Middle frontal gyrus (tissue), 1 donor: ENCODE measurements around the gene BAZ2B.
"Not testable (repeated sequence)": the region's sequence is repeated elsewhere in the genome, so short reads cannot be mapped to it uniquely, and the experiment has no call there.

Source experiments
- DNase-seq: peaks from one replicate; pipeline ENCODE4 v3.0.0-alpha.2; 2015; ENCODE audit warnings: low spot score; ENCODE audit errors: extremely low spot score

BAZ2B gene

GRCh38 chr2:159539701-159540100 lies 76.6 kb downstream of the BAZ2B start:
- DNase-seq: no peak

GRCh38 chr2:159538801-159539200 lies 77.5 kb downstream of the BAZ2B start:
- DNase-seq: no peak

- not testable (repeated sequence) for DNase-seq
Observed at GRCh38 chr2:159535261-159535660, 81.1 kb downstream of the BAZ2B start.

GRCh38 chr2:159531475-159531874 lies 84.9 kb downstream of the BAZ2B start:
- DNase-seq: no peak

GRCh38 chr2:159526433-159526832 lies 89.9 kb downstream of the BAZ2B start:
- DNase-seq: no peak

- DNase-seq: no peak
Observed at GRCh38 chr2:159525012-159525411, 91.3 kb downstream of the BAZ2B start.

GRCh38 chr2:159521272-159521671 lies 95.1 kb downstream of the BAZ2B start:
- no peak for DNase-seq

- no peak for DNase-seq
Observed at GRCh38 chr2:159518321-159519005, 97.9 kb downstream of the BAZ2B start.

- no peak for DNase-seq
Observed at GRCh38 chr2:159516241-159516758, 100.0 kb downstream of the BAZ2B start.

GRCh38 chr2:159515441-159515840 lies 100.9 kb downstream of the BAZ2B start:
- DNase-seq: no peak

- no peak for DNase-seq
Observed at GRCh38 chr2:159513745-159514144, 102.6 kb downstream of the BAZ2B start.

GRCh38 chr2:159508140-159508539 lies 108.2 kb downstream of the BAZ2B start:
- no peak for DNase-seq

GRCh38 chr2:159506764-159507440 lies 109.4 kb downstream of the BAZ2B start:
- DNase-seq: no peak

GRCh38 chr2:159506202-159506601 lies 110.1 kb downstream of the BAZ2B start:
- no peak for DNase-seq

GRCh38 chr2:159505196-159505595 lies 111.2 kb downstream of the BAZ2B start:
- DNase-seq: no peak

GRCh38 chr2:159501743-159502142 lies 114.6 kb downstream of the BAZ2B start:
- no peak for DNase-seq

- DNase-seq: no peak
Observed at GRCh38 chr2:159497847-159498246, 118.5 kb downstream of the BAZ2B start.

GRCh38 chr2:159497256-159497655 lies 119.1 kb downstream of the BAZ2B start:
- DNase-seq: no peak

- no peak for DNase-seq
Observed at GRCh38 chr2:159489476-159489875, 126.9 kb downstream of the BAZ2B start.

- DNase-seq: no peak
Observed at GRCh38 chr2:159484532-159484931, 131.8 kb downstream of the BAZ2B start.

GRCh38 chr2:159476329-159476728 lies 140.0 kb downstream of the BAZ2B start:
- no peak for DNase-seq

- DNase-seq: no peak
Observed at GRCh38 chr2:159475793-159476192, 140.6 kb downstream of the BAZ2B start.

GRCh38 chr2:159471340-159471739 lies 145.0 kb downstream of the BAZ2B start:
- DNase-seq: no peak
